DMS153 (cell line): ENCODE data around the gene PTS.
"Not testable (repeated sequence)": the region's sequence is repeated elsewhere in the genome, so short reads cannot be mapped to it uniquely, and the experiment has no call there.

Source experiments
- DNase-seq: peaks from one replicate; lab custom pipeline; 2025; lab: John Stamatoyannopoulos, UW

The PTS gene

GRCh38 chr11:112226062-112226830, at the start of gene PTS:
Gene PTS (plus strand): TSS chr11:112226428. CDS start chr11:112226444, 16 bp downstream.
- DNase-seq = peak; percentile 47

GRCh38 chr11:112177589-112177988, 48.6 kb upstream of the PTS start:
- no peak for DNase-seq

GRCh38 chr11:112178428-112178827, 47.8 kb upstream of the PTS start:
- DNase-seq = no peak

GRCh38 chr11:112178936-112179335, 47.3 kb upstream of the PTS start:
- DNase-seq = no peak

- no peak for DNase-seq
Observed at GRCh38 chr11:112179601-112180000, 46.6 kb upstream of the PTS start.

GRCh38 chr11:112182867-112183266, 43.4 kb upstream of the PTS start:
- no peak for DNase-seq

- no peak for DNase-seq
Observed at GRCh38 chr11:112185883-112186282, 40.3 kb upstream of the PTS start.

- DNase-seq = no peak
Observed at GRCh38 chr11:112186304-112186703, 39.9 kb upstream of the PTS start.

- not testable (repeated sequence) for DNase-seq
Observed at GRCh38 chr11:112195113-112195512, 31.1 kb upstream of the PTS start.

GRCh38 chr11:112195951-112196351, 30.3 kb upstream of the PTS start:
- DNase-seq = no peak

GRCh38 chr11:112196519-112197087, 29.6 kb upstream of the PTS start:
- DNase-seq = no peak

GRCh38 chr11:112199101-112199500, 27.1 kb upstream of the PTS start:
- DNase-seq = not testable (repeated sequence)

GRCh38 chr11:112200252-112200651, 26.0 kb upstream of the PTS start:
- no peak for DNase-seq

- DNase-seq = no peak
Observed at GRCh38 chr11:112206071-112206470, 20.2 kb upstream of the PTS start.

GRCh38 chr11:112210890-112211289, 15.3 kb upstream of the PTS start:
- DNase-seq = no peak

- no peak for DNase-seq
Observed at GRCh38 chr11:112211536-112211935, 14.7 kb upstream of the PTS start.

- DNase-seq = no peak
Observed at GRCh38 chr11:112212290-112212689, 13.9 kb upstream of the PTS start.

- DNase-seq = no peak
Observed at GRCh38 chr11:112212710-112213109, 13.5 kb upstream of the PTS start.

GRCh38 chr11:112213753-112214152, 12.5 kb upstream of the PTS start:
- DNase-seq = no peak

GRCh38 chr11:112215621-112216020, 10.6 kb upstream of the PTS start:
- DNase-seq = no peak

GRCh38 chr11:112216561-112217105, 9.6 kb upstream of the PTS start:
- DNase-seq = no peak

- peak; percentile 38 for DNase-seq
Observed at GRCh38 chr11:112219476-112220232, 6.6 kb upstream of the PTS start.
